ENCODE data around the gene OR2A42. TPM values are rescaled to one million over a fixed set of nuclear protein-coding genes. Genes with fewer than 3 reads are reported as not detected.
"Not testable (repeated sequence)": the region's sequence is repeated elsewhere in the genome, so short reads cannot be mapped to it uniquely, and the experiment has no call there.

Gene OR2A42
- total and polyA plus RNA-seq, 2 donors: 0.02 TPM; not detected in 1

DNA sequence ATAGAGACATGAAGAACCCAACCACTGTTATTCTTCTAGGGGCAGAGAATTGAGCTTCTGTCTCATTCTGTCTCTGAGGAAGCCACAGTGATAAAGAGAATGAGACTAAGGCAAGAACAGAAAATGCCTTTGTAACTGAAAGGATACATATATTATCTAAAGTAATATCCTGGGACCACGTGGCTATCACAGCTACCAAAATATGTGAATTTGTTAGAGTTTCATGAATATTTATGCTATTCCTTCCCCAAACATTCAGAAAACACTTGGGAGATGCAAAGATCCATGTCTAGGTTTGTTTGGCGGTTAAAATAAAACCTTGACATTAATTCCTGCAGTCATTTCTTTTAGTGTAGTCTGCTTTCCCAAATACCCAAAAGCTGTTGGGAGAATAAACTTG lies 22.7 kb upstream of the OR2A42 start:
- whole genome bisulfite sequencing: no CpG with 5 or more reads among the region's 2 CpGs
- DNase-seq (ENCODE audit: low read depth in 6 of 9, low spot score in 9 of 9); H3K27me3 ChIP-seq (ENCODE audit: control insufficient read depth in 2 of 2, insufficient read depth in 1 of 2, low read length in 1 of 2); H3K27ac ChIP-seq (ENCODE audit: low read depth in 1 of 2, low read length in 1 of 2); H3K36me3 ChIP-seq (ENCODE audit: control insufficient read depth in 2 of 2, insufficient read depth in 2 of 2, low read length in 1 of 2); H3K4me3 ChIP-seq (ENCODE audit: low read length in 2 of 2); H3K4me1 ChIP-seq (ENCODE audit: control insufficient read depth in 2 of 2, insufficient read depth in 2 of 2, low read length in 2 of 2); H3K9me3 ChIP-seq (ENCODE audit: control insufficient read depth in 2 of 2, insufficient read depth in 1 of 2, low read length in 1 of 2): not testable (repeated sequence)

DNA sequence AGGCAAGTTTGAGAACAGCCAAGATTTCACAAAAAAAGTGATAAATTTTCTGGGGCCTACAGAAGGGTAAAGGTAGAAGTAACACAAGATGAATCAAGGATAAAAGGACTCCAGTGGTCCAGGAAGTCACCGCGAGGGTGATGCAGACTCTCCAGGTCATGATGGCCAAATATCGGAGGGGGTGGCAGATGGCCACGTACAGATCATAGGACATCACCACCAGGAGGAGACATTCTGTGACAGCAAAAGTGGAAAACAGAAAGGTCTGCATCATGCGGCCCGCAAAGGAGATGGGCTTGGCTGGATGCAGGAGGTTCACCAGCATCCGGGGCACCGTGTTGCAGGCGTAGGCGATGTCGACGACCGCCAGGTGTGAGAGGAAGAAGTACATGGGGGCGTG lies 19.7 kb upstream of the OR2A42 start:
- DNase-seq (ENCODE audit: low read depth in 6 of 9, low spot score in 9 of 9); H3K27ac ChIP-seq (ENCODE audit: low read depth in 1 of 2, low read length in 1 of 2); H3K4me1 ChIP-seq (ENCODE audit: control insufficient read depth in 2 of 2, insufficient read depth in 2 of 2, low read length in 2 of 2); H3K27me3 ChIP-seq (ENCODE audit: control insufficient read depth in 2 of 2, insufficient read depth in 1 of 2, low read length in 1 of 2); H3K36me3 ChIP-seq (ENCODE audit: control insufficient read depth in 2 of 2, insufficient read depth in 2 of 2, low read length in 1 of 2); H3K9me3 ChIP-seq (ENCODE audit: control insufficient read depth in 2 of 2, insufficient read depth in 1 of 2, low read length in 1 of 2); H3K4me3 ChIP-seq (ENCODE audit: low read length in 2 of 2): not testable (repeated sequence)
- WGBS: no CpG with 5 or more reads among the region's 14 CpGs

DNA sequence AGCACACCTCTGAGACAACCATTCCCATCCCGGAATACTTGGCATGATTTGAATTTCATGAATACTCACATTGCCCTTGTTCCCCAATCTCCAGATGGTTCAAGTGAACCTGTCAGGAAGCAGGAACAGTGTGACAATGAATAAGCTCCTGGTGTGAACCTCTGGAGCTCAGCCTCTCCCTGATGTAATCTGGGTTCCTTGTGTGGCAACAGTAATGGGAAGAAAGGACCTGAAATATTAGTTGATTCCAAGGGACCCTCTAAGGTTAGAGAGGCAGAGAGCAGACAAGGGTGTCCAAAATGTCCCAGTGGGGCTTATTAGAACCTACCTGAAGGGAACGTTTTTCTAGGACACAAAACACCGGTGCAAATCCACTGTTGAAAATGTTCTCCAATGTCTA lies 16.7 kb upstream of the OR2A42 start:
- Histone ChIP-seq H3K27ac (ENCODE audit: low read depth in 1 of 2, low read length in 1 of 2) (no peak overlapping the region), H3K4me3 (ENCODE audit: low read length in 2 of 2) (no peak overlapping the region), H3K27me3 (ENCODE audit: control insufficient read depth in 2 of 2, insufficient read depth in 1 of 2, low read length in 1 of 2) (no peaks in the 10 kb centered on the region), H3K9me3 (ENCODE audit: control insufficient read depth in 2 of 2, insufficient read depth in 1 of 2, low read length in 1 of 2) (no peaks in the 10 kb centered on the region), H3K4me1 (ENCODE audit: control insufficient read depth in 2 of 2, insufficient read depth in 2 of 2, low read length in 2 of 2) (no peaks in the 10 kb centered on the region), H3K36me3 (ENCODE audit: control insufficient read depth in 2 of 2, insufficient read depth in 2 of 2, low read length in 1 of 2) (no peaks in the 10 kb centered on the region)
- 97% methylated on average over 3 of the region's 3 CpGs for WGBS
- no peak for DNase-seq (ENCODE audit: low read depth in 6 of 9, low spot score in 9 of 9)

DNA sequence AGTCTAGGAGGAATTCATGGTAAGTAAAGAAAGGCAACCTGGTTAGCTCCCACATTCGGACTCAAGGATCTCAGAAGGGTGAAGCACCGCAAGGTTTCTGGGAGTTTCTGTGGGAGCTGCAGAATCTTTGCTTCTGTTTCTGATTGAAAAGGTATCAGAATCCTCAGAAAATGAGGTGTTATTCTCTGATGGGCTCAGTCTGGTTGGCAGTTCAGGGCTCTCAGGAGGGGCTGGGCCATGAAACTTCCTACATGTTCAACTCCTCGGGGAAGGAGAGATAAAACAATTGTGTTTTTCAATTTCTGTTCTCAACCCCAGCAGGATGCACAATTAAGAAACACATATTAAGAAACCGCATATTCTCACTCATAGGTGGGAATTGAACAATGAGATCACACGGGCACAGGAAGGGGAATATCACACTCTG lies 16.1 kb upstream of the OR2A42 start:
- Histone ChIP-seq H3K4me3 (ENCODE audit: low read length in 2 of 2) (no peak overlapping the region), H3K9me3 (ENCODE audit: control insufficient read depth in 2 of 2, insufficient read depth in 1 of 2, low read length in 1 of 2) (no peaks in the 10 kb centered on the region), H3K4me1 (ENCODE audit: control insufficient read depth in 2 of 2, insufficient read depth in 2 of 2, low read length in 2 of 2) (no peaks in the 10 kb centered on the region), H3K27me3 (ENCODE audit: control insufficient read depth in 2 of 2, insufficient read depth in 1 of 2, low read length in 1 of 2) (no peaks in the 10 kb centered on the region), H3K36me3 (ENCODE audit: control insufficient read depth in 2 of 2, insufficient read depth in 2 of 2, low read length in 1 of 2) (no peaks in the 10 kb centered on the region), H3K27ac (ENCODE audit: low read depth in 1 of 2, low read length in 1 of 2) (no peak overlapping the region)
- DNase-seq (ENCODE audit: low read depth in 6 of 9, low spot score in 9 of 9): no peak
- 92% methylated on average over 5 of the region's 5 CpGs for WGBS

DNA sequence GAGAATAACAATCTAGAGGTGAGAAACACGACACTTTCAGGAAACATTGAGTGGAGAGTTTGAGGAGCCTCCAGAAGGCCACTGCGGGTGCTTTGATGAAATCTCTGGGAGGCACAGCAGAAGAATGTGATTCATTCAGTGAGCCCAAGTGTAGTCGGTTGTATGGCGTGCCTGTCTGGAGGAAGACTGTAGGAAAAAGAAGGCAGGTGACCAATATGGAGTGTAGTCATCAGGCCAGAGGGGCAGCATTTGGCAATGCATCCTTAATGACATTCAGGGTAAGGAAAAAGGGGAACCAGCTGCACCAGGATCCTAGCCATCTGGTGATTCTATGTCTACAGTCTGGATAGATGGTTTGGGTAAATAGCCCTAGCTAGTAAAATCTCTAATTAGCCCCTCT lies 12.9 kb upstream of the OR2A42 start:
- WGBS: no CpG with 5 or more reads among the region's 4 CpGs
- H3K36me3 ChIP-seq (ENCODE audit: control insufficient read depth in 2 of 2, insufficient read depth in 2 of 2, low read length in 1 of 2); H3K9me3 ChIP-seq (ENCODE audit: control insufficient read depth in 2 of 2, insufficient read depth in 1 of 2, low read length in 1 of 2); H3K27me3 ChIP-seq (ENCODE audit: control insufficient read depth in 2 of 2, insufficient read depth in 1 of 2, low read length in 1 of 2); H3K4me1 ChIP-seq (ENCODE audit: control insufficient read depth in 2 of 2, insufficient read depth in 2 of 2, low read length in 2 of 2); DNase-seq (ENCODE audit: low read depth in 6 of 9, low spot score in 9 of 9); H3K4me3 ChIP-seq (ENCODE audit: low read length in 2 of 2); H3K27ac ChIP-seq (ENCODE audit: low read depth in 1 of 2, low read length in 1 of 2): not testable (repeated sequence)

DNA sequence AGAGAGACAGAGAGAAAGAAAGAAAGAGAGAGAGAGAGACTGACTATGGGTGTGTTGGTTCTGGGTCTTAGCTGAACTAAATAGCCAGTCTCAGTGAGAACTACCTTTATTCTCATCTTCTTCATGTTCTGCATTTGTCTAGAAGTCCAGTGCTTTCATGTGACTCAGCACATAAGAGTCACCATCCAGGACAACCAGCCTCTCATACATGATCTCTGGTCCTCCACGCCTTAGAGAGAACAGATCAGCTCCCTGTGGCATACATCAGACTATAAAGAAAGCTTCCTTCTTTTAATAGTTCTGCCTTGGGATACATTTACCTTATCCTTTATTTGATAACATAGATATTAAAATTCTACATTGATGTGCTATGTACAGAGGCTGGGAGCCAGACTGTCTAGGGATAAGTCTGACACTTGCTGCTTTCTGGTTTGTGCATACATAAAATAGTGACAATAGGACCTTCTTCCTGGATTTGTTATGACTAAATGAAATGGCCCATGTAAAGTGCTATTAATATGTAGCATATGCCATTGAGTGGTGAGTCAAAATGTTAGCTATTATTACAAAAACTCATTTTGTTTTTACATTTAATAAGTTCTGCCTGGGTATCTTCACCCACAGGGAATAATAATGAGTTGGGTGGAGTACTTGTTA lies 8.4 kb upstream of the OR2A42 start:
- not testable (repeated sequence) for H3K36me3 ChIP-seq (ENCODE audit: control insufficient read depth in 2 of 2, insufficient read depth in 2 of 2, low read length in 1 of 2); DNase-seq (ENCODE audit: low read depth in 6 of 9, low spot score in 9 of 9); H3K27me3 ChIP-seq (ENCODE audit: control insufficient read depth in 2 of 2, insufficient read depth in 1 of 2, low read length in 1 of 2); H3K4me3 ChIP-seq (ENCODE audit: low read length in 2 of 2); H3K9me3 ChIP-seq (ENCODE audit: control insufficient read depth in 2 of 2, insufficient read depth in 1 of 2, low read length in 1 of 2); H3K4me1 ChIP-seq (ENCODE audit: control insufficient read depth in 2 of 2, insufficient read depth in 2 of 2, low read length in 2 of 2); H3K27ac ChIP-seq (ENCODE audit: low read depth in 1 of 2, low read length in 1 of 2)
- WGBS: no CpG with 5 or more reads among the region's 1 CpG

DNA sequence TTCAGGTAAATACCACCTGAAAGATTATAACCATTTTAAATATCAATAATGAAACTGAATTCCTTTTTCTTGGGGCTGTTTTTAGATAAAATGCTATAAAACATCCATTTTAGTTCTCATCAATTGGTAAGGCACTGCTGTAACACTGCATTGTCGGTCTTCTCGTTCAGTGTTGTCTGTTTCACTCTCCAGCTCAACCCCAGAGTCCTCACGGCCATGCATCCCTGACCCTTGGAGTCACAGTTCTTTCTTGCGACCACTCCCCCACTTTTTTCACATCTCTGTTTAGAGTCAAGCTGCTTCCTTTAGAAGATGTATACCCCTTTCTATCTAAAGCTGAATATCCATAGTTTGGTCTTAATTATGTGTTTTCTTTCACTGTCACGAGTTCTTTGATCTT lies 7.6 kb upstream of the OR2A42 start:
- DNase-seq (ENCODE audit: low read depth in 6 of 9, low spot score in 9 of 9); H3K4me3 ChIP-seq (ENCODE audit: low read length in 2 of 2): not testable (repeated sequence)
- no CpG with 5 or more reads among the region's 5 CpGs for WGBS

DNA sequence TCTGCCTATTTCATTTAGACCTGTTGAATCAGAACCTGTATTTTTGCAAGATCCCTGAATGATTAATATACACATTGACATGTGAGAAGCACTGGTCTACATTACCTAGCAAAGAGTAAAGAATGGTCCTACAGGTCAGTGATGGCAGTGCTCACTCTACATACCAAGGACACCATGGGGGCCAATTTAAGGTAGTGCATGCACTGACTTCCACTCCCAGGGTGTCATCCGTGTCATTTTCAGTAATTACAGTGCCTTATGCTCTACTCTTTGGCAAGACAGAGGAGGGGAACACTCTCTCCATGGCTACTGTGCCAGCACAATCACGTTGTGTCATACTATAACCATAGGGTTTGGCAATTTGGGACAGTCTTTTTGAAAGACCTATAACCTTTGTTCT lies 6.0 kb upstream of the OR2A42 start:
- not testable (repeated sequence) for DNase-seq (ENCODE audit: low read depth in 6 of 9, low spot score in 9 of 9); H3K4me1 ChIP-seq (ENCODE audit: control insufficient read depth in 2 of 2, insufficient read depth in 2 of 2, low read length in 2 of 2); H3K36me3 ChIP-seq (ENCODE audit: control insufficient read depth in 2 of 2, insufficient read depth in 2 of 2, low read length in 1 of 2); H3K4me3 ChIP-seq (ENCODE audit: low read length in 2 of 2); H3K27me3 ChIP-seq (ENCODE audit: control insufficient read depth in 2 of 2, insufficient read depth in 1 of 2, low read length in 1 of 2); H3K9me3 ChIP-seq (ENCODE audit: control insufficient read depth in 2 of 2, insufficient read depth in 1 of 2, low read length in 1 of 2); H3K27ac ChIP-seq (ENCODE audit: low read depth in 1 of 2, low read length in 1 of 2)
- no CpG with 5 or more reads among the region's 2 CpGs for WGBS

More for the DNA sequence above, 7.6 kb upstream of the OR2A42 start:
- H3K4me1 ChIP-seq (ENCODE audit: control insufficient read depth in 2 of 2, insufficient read depth in 2 of 2, low read length in 2 of 2); H3K36me3 ChIP-seq (ENCODE audit: control insufficient read depth in 2 of 2, insufficient read depth in 2 of 2, low read length in 1 of 2); H3K9me3 ChIP-seq (ENCODE audit: control insufficient read depth in 2 of 2, insufficient read depth in 1 of 2, low read length in 1 of 2); H3K27ac ChIP-seq (ENCODE audit: low read depth in 1 of 2, low read length in 1 of 2); H3K27me3 ChIP-seq (ENCODE audit: control insufficient read depth in 2 of 2, insufficient read depth in 1 of 2, low read length in 1 of 2): not testable (repeated sequence)

DNA sequence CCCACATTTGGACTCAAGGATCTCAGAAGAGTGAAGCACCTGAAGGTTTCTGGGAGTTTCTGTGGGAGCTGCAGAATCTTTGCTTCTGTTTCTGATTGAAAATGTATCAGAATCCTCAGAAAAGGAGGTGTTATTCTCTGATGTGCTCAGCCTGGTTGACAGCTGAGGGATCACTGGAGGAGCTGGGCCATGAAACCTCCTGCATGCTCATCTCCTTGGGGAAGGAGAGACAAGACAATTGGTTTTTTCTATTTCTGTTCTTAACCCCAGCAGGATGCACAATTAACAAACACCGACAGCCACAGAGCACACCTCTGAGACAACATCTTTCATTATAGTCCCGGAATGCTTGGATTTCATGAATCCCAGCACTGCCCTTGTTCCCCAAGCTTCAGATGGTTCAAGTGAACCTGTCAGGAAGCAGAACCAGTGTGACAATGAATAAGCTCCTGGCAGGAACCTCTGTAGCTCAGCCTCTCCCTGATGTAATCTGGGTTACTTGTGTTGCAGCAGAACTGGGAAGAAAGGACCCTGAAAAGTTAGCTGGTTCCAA lies 799 bp downstream of the OR2A42 start:
- not testable (repeated sequence) for H3K4me3 ChIP-seq (ENCODE audit: low read length in 2 of 2); H3K4me1 ChIP-seq (ENCODE audit: control insufficient read depth in 2 of 2, insufficient read depth in 2 of 2, low read length in 2 of 2); H3K27me3 ChIP-seq (ENCODE audit: control insufficient read depth in 2 of 2, insufficient read depth in 1 of 2, low read length in 1 of 2); H3K9me3 ChIP-seq (ENCODE audit: control insufficient read depth in 2 of 2, insufficient read depth in 1 of 2, low read length in 1 of 2); DNase-seq (ENCODE audit: low read depth in 6 of 9, low spot score in 9 of 9); H3K27ac ChIP-seq (ENCODE audit: low read depth in 1 of 2, low read length in 1 of 2); H3K36me3 ChIP-seq (ENCODE audit: control insufficient read depth in 2 of 2, insufficient read depth in 2 of 2, low read length in 1 of 2)
- WGBS: 98% methylated on average over 2 of the region's 2 CpGs

Measured in thymus (tissue), 11 donors.